K562 (cell line): ENCODE measurements around the gene GET3. TPM values are rescaled to one million over a fixed set of nuclear protein-coding genes. Genes with fewer than 3 reads are reported as not detected.

Experiments
- ARNT ChIP-seq, 2 experiments: fragments of 450-650 bp; IDR thresholded peaks; 2 replicates each; pipeline ENCODE4 v1.6.1; 2016; ENCODE audit warnings: mild to moderate bottlenecking in 1 of 2
- BCOR ChIP-seq: fragments of 450-650 bp; IDR thresholded peaks from 2 replicates; pipeline ENCODE4 v1.6.1; 2016
- CBX1 ChIP-seq: sonication (generic); IDR thresholded peaks from 2 replicates; pipeline ENCODE4 v1.6.1; 2016; ENCODE audit warnings: antibody characterized with exemption, low read depth, mild to moderate bottlenecking
- DACH1 ChIP-seq: fragments of 450-650 bp; IDR thresholded peaks from 2 replicates; pipeline ENCODE4 v1.6.1; 2018; ENCODE audit not compliant: partially characterized antibody
- JUN ChIP-seq, 2 experiments: sonication (generic) in 1 of 2; formaldehyde crosslinking in 1 of 2; IDR thresholded peaks; 2 replicates each; pipeline versions ENCODE4 v1.6.1 to v1.8.0; 2012 to 2022; ENCODE audit warnings: borderline replicate concordance in 2 of 2, mild to moderate bottlenecking in 2 of 2, improper control_type of control experiment in 1 of 2, low read depth in 1 of 2, low read length in 1 of 2, missing genetic modification reagents in 1 of 2
- KLF6 ChIP-seq: fragments of 250-450 bp; sonication (Bioruptor Pico); IDR thresholded peaks from 2 replicates; pipeline ENCODE4 v1.4.0; 2020; ENCODE audit warnings: mild to moderate bottlenecking, moderate library complexity, borderline replicate concordance
- LARP7 ChIP-seq: fragments of 450-650 bp; IDR thresholded peaks from 2 replicates; pipeline ENCODE4 v1.6.1; 2016
- MAFK ChIP-seq: IDR thresholded peaks from 2 replicates; pipeline ENCODE4 v1.6.1; 2011; ENCODE audit warnings: low read length, improper control_type of control experiment
- MBD2 ChIP-seq: sonication (generic); IDR thresholded peaks from 2 replicates; pipeline ENCODE4 v1.6.1; 2016; ENCODE audit warnings: low read depth, borderline replicate concordance
- MCM5 ChIP-seq: fragments of 450-650 bp; IDR thresholded peaks from 2 replicates; pipeline ENCODE4 v1.6.1; 2016; ENCODE audit warnings: low read depth
- OTX1 ChIP-seq: fragments of 450-650 bp; formaldehyde crosslinking; IDR thresholded peaks from 2 replicates; pipeline ENCODE4 v1.4.0; 2022; ENCODE audit warnings: mild to moderate bottlenecking
- TRIM28 ChIP-seq: fragments of 450-650 bp; IDR thresholded peaks from 2 replicates; pipeline ENCODE4 v1.6.1; 2017
- ZKSCAN3 ChIP-seq: fragments of 250-450 bp; sonication (Bioruptor Pico); IDR thresholded peaks from 2 replicates; pipeline ENCODE4 v1.4.0; 2020
- polyA plus RNA-seq, 8 experiments: library from polyadenylated mRNA; depleted of rRNA in 4 of 8; stranded (reverse) in 5 of 8; unstranded in 3 of 8; fragments of >200 nt; fragmentation: Nextera tagmentation in 2 of 8; fragmentation: Illumina TruSeq in 1 of 8; extraction: Ambion mirVana in 2 of 8; extraction: Trizol in 1 of 8; gene quantifications; 2 replicates each; pipeline versions ENCODE4 v1.2.1 to v1.2.3, GENCODE V29; 2011 to 2014; ENCODE audit warnings: inconsistent platforms in 1 of 8, missing spikeins in 1 of 8
- total RNA-seq, 7 experiments: library from RNA; depleted of rRNA in 6 of 7; stranded (reverse); fragments of >200 nt in 6 of 7; fragmentation: Illumina TruSeq in 2 of 7; extraction: Trizol in 2 of 7; gene quantifications; 2 replicates each; pipeline versions ENCODE4 v1.2.1 to v1.2.3, GENCODE V29; 2011 to 2021; ENCODE audit warnings: low replicate concordance in 1 of 7
- TF ChIP-seq, protein P1 (sequence below): sonication (generic); formaldehyde crosslinking; IDR thresholded peaks from 2 replicates; pipeline ENCODE4 v1.8.1; 2023; ENCODE audit warnings: mild to moderate bottlenecking, missing genetic modification reagents, moderate library complexity
- TF ChIP-seq, protein P2 (sequence below): fragments of 450-650 bp; IDR thresholded peaks from 2 replicates; pipeline ENCODE4 v1.6.1; 2016; ENCODE audit warnings: mild to moderate bottlenecking
- TF ChIP-seq, protein P3 (sequence below): fragments of 450-650 bp; IDR thresholded peaks from 2 replicates; pipeline ENCODE4 v1.7.1; 2018; ENCODE audit warnings: mild to moderate bottlenecking, low read depth; ENCODE audit not compliant: partially characterized antibody
- TF ChIP-seq, protein P4 (sequence below): fragments of 450-650 bp; formaldehyde crosslinking; IDR thresholded peaks from 2 replicates; pipeline ENCODE4 v1.4.0; 2020; ENCODE audit warnings: mild to moderate bottlenecking
- TF ChIP-seq, protein P5 (sequence below): fragments of 450-650 bp; IDR thresholded peaks from 2 replicates; pipeline ENCODE4 v1.6.1; 2016; ENCODE audit warnings: antibody characterized with exemption
- TF ChIP-seq, protein P6 (sequence below), 3 experiments: fragments of 200-800 bp in 1 of 3; sonication (Bioruptor generic) in 1 of 3; sonication (generic) in 1 of 3; formaldehyde crosslinking in 1 of 3; IDR thresholded peaks; 2 replicates each; pipeline versions ENCODE4 v1.6.1 to v1.8.0; 2016 to 2022; ENCODE audit warnings: mild to moderate bottlenecking in 2 of 3, missing compliant biosample characterization in 2 of 3, missing genetic modification characterization in 2 of 3, missing genetic modification reagents in 1 of 3

GET3 gene
- total and polyA plus RNA-seq, 9 of the 15 experiments (the other 6 are each of a cell fraction or from before 2014, with no cell fraction given) = 8.3 to 83.5 (median 51.8) TPM

DNA sequence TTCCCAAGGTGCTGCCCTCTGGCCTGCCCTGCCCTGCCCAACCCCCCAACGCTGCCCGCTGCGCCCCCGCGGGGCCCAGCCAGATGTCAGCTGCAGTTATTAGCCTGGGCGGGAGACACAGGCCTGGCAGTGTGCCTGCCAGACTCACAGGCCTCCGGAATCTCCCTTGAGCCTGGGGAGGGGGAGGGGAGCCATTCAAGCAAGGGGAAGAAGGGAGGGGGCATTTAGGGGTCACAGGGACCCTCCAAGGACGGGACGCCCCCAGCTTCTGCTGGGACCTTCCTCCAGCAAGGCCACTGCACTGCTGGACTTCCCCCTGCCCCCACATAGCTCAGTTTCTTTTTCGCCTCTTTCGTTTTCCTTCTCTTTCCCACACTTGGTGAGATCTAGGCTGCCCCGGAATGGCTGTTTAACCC, 51.4 kb downstream of the GET3 start (continued):
- peak; percentile 61 for TF ChIP-seq DACH1
- TF ChIP-seq LARP7 = no peak
- TF ChIP-seq, protein P1, sequence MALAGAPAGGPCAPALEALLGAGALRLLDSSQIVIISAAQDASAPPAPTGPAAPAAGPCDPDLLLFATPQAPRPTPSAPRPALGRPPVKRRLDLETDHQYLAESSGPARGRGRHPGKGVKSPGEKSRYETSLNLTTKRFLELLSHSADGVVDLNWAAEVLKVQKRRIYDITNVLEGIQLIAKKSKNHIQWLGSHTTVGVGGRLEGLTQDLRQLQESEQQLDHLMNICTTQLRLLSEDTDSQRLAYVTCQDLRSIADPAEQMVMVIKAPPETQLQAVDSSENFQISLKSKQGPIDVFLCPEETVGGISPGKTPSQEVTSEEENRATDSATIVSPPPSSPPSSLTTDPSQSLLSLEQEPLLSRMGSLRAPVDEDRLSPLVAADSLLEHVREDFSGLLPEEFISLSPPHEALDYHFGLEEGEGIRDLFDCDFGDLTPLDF (CRISPR knock-in tag) = no peak
- TF ChIP-seq, protein P2, sequence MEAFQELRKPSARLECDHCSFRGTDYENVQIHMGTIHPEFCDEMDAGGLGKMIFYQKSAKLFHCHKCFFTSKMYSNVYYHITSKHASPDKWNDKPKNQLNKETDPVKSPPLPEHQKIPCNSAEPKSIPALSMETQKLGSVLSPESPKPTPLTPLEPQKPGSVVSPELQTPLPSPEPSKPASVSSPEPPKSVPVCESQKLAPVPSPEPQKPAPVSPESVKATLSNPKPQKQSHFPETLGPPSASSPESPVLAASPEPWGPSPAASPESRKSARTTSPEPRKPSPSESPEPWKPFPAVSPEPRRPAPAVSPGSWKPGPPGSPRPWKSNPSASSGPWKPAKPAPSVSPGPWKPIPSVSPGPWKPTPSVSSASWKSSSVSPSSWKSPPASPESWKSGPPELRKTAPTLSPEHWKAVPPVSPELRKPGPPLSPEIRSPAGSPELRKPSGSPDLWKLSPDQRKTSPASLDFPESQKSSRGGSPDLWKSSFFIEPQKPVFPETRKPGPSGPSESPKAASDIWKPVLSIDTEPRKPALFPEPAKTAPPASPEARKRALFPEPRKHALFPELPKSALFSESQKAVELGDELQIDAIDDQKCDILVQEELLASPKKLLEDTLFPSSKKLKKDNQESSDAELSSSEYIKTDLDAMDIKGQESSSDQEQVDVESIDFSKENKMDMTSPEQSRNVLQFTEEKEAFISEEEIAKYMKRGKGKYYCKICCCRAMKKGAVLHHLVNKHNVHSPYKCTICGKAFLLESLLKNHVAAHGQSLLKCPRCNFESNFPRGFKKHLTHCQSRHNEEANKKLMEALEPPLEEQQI = no peak
- no peak for TF ChIP-seq TRIM28
- TF ChIP-seq, protein P3, sequence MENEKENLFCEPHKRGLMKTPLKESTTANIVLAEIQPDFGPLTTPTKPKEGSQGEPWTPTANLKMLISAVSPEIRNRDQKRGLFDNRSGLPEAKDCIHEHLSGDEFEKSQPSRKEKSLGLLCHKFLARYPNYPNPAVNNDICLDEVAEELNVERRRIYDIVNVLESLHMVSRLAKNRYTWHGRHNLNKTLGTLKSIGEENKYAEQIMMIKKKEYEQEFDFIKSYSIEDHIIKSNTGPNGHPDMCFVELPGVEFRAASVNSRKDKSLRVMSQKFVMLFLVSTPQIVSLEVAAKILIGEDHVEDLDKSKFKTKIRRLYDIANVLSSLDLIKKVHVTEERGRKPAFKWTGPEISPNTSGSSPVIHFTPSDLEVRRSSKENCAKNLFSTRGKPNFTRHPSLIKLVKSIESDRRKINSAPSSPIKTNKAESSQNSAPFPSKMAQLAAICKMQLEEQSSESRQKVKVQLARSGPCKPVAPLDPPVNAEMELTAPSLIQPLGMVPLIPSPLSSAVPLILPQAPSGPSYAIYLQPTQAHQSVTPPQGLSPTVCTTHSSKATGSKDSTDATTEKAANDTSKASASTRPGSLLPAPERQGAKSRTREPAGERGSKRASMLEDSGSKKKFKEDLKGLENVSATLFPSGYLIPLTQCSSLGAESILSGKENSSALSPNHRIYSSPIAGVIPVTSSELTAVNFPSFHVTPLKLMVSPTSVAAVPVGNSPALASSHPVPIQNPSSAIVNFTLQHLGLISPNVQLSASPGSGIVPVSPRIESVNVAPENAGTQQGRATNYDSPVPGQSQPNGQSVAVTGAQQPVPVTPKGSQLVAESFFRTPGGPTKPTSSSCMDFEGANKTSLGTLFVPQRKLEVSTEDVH = no peak
- no peak for TF ChIP-seq OTX1
- no peak for TF ChIP-seq KLF6 (CRISPR knock-in tag)
- no peak for TF ChIP-seq ZKSCAN3 (CRISPR knock-in tag)
- TF ChIP-seq, protein P4, sequence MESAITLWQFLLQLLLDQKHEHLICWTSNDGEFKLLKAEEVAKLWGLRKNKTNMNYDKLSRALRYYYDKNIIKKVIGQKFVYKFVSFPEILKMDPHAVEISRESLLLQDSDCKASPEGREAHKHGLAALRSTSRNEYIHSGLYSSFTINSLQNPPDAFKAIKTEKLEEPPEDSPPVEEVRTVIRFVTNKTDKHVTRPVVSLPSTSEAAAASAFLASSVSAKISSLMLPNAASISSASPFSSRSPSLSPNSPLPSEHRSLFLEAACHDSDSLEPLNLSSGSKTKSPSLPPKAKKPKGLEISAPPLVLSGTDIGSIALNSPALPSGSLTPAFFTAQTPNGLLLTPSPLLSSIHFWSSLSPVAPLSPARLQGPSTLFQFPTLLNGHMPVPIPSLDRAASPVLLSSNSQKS (CRISPR knock-in tag) = no peak
- TF ChIP-seq JUN (IDR thresholded peaks at IDR 0.05; ENCODE audit: borderline replicate concordance, low read depth, low read length) = no peak
- no peak for TF ChIP-seq JUN (CRISPR knock-in tag; IDR thresholded peaks at IDR 0.05; ENCODE audit: borderline replicate concordance)
- no peak for TF ChIP-seq BCOR
- 0 out of 4 replicates have a peak, but pooled peaks of 1 of the 2 experiments have one; percentile 24 for TF ChIP-seq ARNT (IDR thresholded peaks at IDR 0.05)
- no peak for TF ChIP-seq MCM5
- TF ChIP-seq CBX1 = no peak; the same call in 1 of the 2 replicates
- TF ChIP-seq, protein P5, sequence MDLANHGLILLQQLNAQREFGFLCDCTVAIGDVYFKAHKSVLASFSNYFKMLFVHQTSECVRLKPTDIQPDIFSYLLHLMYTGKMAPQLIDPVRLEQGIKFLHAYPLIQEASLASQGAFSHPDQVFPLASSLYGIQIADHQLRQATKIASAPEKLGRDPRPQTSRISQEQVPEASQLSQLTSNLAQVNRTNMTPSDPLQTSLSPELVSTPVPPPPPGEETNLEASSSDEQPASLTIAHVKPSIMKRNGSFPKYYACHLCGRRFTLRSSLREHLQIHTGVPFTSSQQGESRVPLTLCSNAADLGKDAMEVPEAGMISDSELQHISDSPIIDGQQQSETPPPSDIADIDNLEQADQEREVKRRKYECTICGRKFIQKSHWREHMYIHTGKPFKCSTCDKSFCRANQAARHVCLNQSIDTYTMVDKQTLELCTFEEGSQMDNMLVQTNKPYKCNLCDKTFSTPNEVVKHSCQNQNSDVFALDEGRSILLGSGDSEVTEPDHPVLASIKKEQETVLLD = no peak
- TF ChIP-seq, protein P6, sequence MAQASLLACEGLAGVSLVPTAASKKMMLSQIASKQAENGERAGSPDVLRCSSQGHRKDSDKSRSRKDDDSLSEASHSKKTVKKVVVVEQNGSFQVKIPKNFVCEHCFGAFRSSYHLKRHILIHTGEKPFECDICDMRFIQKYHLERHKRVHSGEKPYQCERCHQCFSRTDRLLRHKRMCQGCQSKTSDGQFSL (CRISPR knock-in tag; IDR thresholded peaks at IDR 0.05) = no peak
- TF ChIP-seq, protein P6 (tag; IDR thresholded peaks at IDR 0.05) = 0 out of 4 replicates have a peak, but pooled peaks of 1 of the 2 experiments have one; percentile 6
- TF ChIP-seq MBD2 = peak; percentile 40; the same call in 1 of the 2 replicates
- TF ChIP-seq MAFK = no peak
